GM13977 (cell line): ENCODE results near the gene PDE6A.
A peak's percentile ranks its signal among the peaks of the same experiment; 100 is the strongest.

ENCODE experiments used
- DNase-seq: peaks from one replicate; pipeline ENCODE4 v3.0.0; 2012; ENCODE audit warnings: low spot score
- in situ Hi-C: fragments of 300-500 bp; cut with MboI; formaldehyde crosslinking; loops from one replicate; pipeline ENCODE4 v1.12.0; 2022; ENCODE audit warnings: low sequenced_read_pairs, low pct_unique_long_range_greater_than_20kb, mixed read lengths, inconsistent platforms; ENCODE audit not compliant: unreplicated experiment
- TF ChIP-seq, protein P1 (sequence below): IDR thresholded peaks from 2 replicates; pipeline ENCODE4 v1.5.1; 2012; ENCODE audit warnings: mild to moderate bottlenecking, control low read depth; ENCODE audit not compliant: insufficient read depth; ENCODE audit errors: extremely low read depth, missing control alignments

The PDE6A gene

DNA sequence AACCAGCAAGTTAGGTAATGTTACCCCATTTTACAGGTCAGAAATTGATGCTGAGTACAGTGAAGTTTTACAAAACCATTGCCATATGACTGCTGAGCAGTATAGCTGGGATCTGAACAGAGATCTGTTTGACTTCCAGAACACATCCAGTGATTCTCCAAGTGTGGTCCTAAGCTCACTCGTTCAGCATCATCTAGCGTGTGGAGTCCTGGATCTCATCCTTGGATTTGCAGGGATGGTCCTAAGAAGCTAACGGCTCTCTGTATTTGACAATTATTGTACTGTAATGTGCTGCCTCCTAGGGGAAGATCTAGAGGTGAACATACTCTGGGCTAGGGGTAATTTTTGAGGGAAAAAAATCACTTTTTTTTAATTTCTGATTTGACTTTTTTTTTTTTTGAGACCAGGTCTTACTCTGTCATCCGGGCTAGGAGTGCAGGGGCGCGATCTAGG is 17.4 kb upstream of the PDE6A start:
- peak; percentile 42 for DNase-seq
- TF ChIP-seq, protein P1, sequence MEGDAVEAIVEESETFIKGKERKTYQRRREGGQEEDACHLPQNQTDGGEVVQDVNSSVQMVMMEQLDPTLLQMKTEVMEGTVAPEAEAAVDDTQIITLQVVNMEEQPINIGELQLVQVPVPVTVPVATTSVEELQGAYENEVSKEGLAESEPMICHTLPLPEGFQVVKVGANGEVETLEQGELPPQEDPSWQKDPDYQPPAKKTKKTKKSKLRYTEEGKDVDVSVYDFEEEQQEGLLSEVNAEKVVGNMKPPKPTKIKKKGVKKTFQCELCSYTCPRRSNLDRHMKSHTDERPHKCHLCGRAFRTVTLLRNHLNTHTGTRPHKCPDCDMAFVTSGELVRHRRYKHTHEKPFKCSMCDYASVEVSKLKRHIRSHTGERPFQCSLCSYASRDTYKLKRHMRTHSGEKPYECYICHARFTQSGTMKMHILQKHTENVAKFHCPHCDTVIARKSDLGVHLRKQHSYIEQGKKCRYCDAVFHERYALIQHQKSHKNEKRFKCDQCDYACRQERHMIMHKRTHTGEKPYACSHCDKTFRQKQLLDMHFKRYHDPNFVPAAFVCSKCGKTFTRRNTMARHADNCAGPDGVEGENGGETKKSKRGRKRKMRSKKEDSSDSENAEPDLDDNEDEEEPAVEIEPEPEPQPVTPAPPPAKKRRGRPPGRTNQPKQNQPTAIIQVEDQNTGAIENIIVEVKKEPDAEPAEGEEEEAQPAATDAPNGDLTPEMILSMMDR, result peak; percentile 48
- in situ Hi-C loops, result no loop called here

DNA sequence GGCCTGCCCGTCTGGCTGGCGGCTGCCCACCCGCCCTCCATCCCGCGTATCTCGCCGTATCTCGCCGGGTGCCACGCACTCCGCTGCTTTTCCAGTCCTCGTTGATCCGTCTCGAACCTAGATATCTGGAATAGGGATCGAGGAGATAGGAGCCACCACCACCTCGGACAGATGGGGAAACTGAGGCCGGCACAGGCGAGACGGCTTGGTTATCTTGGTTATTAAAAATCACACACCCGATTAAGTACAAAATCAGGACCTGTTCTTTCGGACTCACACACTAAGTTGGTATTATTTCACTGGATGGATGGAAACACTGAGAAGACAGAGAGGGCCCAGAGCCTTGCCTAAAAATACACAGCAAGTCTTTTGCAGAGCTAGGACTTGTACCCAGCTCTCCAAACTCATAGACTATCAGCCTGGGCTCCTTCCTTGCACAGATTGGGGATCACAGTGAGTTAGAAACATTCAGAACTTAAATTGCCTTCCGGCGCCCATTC is 16.6 kb upstream of the PDE6A start:
- TF ChIP-seq, protein P1, result no peak
- in situ Hi-C loops, result no loop called here
- DNase-seq, result no peak

DNA sequence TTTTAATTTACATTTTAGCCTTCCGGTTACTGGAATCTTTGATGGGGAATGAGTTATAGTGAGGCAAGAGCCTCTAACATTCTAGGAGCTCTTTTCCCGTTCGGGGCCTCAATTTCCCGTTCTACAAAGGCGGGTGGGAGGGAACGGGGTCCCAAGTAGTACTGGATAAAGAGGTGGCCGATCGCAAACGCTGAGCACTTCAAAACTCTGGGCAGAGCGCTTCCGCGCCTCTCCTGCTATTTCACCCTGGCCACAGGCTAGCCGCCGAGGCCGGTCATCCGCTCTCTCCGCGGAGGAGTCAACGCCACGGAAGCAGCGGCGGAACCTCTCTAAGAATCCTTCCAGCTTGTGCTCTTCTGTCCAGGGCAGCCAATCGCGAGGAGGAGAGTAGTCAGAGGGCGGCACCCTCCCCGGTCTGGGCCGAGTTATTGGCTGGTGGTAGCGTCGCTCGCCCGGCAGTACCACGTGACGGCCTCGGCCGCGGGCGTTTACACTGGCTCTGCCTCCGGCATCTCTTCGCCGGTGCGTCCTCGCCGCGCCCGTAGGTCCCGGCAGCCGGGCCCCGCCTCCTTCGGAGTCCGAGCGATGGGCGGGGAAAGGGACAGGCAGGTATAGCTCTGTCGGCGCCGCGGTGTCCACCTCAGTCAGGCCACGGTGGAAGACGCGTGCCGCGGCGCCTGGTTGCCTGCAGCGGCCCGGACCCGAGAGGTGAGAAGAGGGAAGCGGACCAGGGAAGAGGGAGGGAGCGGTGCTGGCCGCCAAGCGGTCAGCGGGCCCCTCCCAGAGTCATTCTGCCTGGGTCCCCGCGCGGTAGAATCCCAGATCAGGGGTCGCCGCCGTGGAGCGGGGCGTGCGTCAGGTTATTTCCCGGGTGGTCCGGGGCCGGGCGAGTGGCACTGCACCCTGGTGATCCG is 15.9 kb upstream of the PDE6A start, which contains the start of gene SLC26A2:
TSS of gene SLC26A2 (plus strand) at position 487 of the 914 bp plus-strand sequence. CDS start 16,895 bp downstream, outside the sequence.
- TF ChIP-seq, protein P1, result no peak
- in situ Hi-C loops, result no loop called here
- peak; percentile 96 for DNase-seq

DNA sequence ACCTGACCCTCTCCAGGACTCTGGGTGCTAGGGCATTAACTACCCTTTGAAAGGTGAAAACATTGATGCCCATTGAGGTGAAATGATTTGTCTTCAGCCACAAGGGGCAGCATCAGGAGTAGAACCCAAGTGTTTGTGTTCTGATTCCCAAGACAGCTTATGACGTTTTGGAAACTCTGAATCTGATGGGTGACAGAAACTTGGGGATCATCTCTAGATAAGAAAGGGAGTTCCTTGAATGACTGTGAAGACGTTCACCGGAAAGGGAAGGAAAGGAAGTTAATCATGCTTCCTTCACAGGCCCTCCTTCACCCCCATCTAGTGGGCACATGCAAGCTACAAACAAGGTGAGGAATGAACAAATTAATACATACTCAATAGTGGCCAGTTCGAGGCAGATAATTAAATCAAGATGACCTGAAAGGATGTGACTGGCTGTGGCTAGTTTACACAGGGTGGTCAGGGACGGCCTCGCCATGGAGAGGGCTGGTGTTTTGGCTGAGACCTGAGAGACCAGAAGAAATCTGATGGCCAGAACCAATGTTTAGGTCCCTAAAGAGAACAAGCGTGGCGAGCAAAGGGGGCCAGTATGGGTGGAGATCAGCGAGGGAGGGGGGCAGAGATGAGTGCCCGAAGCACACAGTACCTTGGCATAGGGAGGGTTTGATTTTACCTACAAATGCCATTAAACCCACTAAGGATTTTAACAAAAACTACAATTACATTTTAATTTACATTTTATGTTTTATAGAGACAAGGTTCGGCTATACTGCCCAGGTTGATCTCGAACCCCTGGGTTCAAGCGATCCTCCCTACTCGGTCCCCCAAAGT is 15.0 kb upstream of the PDE6A start:
- TF ChIP-seq, protein P1, result peak; percentile 49
- in situ Hi-C loops, result no loop called here
- peak; percentile 68 for DNase-seq

DNA sequence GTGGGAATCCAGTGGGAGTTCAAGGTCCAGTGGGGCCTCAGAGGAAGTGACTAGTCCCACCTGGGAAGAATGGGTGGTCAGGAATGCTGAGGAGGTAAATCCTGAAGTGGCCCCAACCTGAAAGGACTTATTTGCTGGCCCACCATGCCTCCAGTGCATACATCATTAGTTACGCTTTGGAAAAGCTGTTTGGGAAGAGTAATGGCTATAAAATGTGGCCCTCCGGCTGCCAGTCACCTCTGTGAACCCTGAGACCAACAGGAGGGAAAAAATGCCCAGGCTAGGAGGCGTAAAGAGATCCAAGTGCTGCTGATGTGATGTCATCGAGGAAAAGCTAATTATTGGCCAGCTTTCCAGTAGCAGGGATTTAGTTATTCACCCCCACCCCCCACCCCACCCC is 13.3 kb upstream of the PDE6A start:
- in situ Hi-C loops, result no loop called here
- no peak for DNase-seq
- TF ChIP-seq, protein P1, result no peak

DNA sequence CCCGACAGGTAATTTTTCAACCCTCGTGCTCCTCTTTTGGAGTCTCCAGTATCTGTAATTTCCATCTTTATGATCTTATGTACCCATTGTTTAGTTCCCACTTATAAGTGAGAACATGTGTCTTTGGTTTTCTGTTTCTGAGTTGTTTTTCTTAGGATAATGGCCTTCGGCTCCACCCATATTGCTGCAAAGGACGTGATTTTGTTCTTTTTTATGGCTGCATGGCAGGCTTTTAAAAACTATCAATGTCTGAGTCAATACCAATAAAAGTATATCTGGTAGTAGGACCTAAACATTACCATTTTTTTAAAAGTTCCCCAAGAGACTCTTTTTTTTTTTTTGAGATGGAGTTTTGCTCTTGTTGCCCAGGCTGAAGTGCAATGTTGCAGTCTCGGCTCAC is 12.1 kb upstream of the PDE6A start:
- no peak for DNase-seq

More for the DNA sequence above, 12.1 kb upstream of the PDE6A start:
- in situ Hi-C loops, result no loop called here
- TF ChIP-seq, protein P1, result no peak
